Osteocyte (in vitro differentiated cells): ENCODE data around the gene ABHD17C. TPM values are rescaled to one million over a fixed set of nuclear protein-coding genes. Genes with fewer than 3 reads are reported as not detected.

ENCODE experiments used
- DNase-seq: peaks from one replicate; pipeline ENCODE4 v3.0.0; 2021; ENCODE audit warnings: mixed read lengths; ENCODE audit not compliant: unreplicated experiment; ENCODE audit errors: extremely low spot score
- H3K27ac Mint-ChIP-seq: one replicate; pipeline ENCODE4 v1.8.0; 2021; ENCODE audit warnings: mild to moderate bottlenecking, mixed read lengths; ENCODE audit not compliant: unreplicated experiment
- H3K27me3 Mint-ChIP-seq: one replicate; pipeline ENCODE4 v1.8.0; 2021; ENCODE audit warnings: mixed read lengths; ENCODE audit not compliant: unreplicated experiment
- H3K36me3 Mint-ChIP-seq: one replicate; pipeline ENCODE4 v1.8.0; 2021; ENCODE audit warnings: mixed read lengths; ENCODE audit not compliant: unreplicated experiment
- H3K4me1 Mint-ChIP-seq: one replicate; pipeline ENCODE4 v1.8.0; 2021; ENCODE audit warnings: mixed read lengths; ENCODE audit not compliant: unreplicated experiment
- H3K4me3 Mint-ChIP-seq: one replicate; pipeline ENCODE4 v1.8.0; 2021; ENCODE audit warnings: mild to moderate bottlenecking, moderate library complexity, mixed read lengths; ENCODE audit not compliant: unreplicated experiment
- H3K9me3 Mint-ChIP-seq: one replicate; pipeline ENCODE4 v1.8.0; 2021; ENCODE audit warnings: mixed read lengths; ENCODE audit not compliant: unreplicated experiment
- total RNA-seq: library from RNA; stranded (reverse); gene quantifications from 2 replicates; pipeline ENCODE4 v1.2.1, GENCODE V29; 2021
- TF ChIP-seq, protein P1 (sequence below): fragments of 200-600 bp; sonication (generic); IDR thresholded peaks from 2 replicates; pipeline ENCODE4 v1.5.0; 2021; ENCODE audit warnings: antibody characterized with exemption, mild to moderate bottlenecking, moderate library complexity

Gene ABHD17C
- total RNA-seq, 1 donor from 2014 or later: 14.4 TPM

DNA sequence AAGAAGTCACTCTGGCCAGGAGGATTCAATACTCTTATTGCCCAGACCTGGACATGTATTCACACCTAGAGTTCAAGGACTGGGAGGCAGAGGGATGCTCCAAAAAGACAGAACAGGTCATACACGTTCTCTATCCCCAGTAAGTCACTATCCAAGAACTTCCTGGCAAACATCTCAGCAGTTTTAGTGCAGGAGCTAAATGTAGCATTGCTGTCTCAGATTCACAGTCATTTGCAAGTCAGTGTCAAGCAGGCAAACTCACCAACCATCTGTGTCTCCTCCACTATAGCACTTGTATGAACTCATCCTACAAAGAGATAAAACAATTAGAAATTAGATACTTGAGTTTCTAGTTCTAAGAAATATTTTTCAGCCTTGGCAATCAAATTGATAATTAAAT lies 38.4 kb downstream of the ABHD17C start:
- no peak overlapping the region for H3K27ac Mint-ChIP-seq
- no peak overlapping the region for H3K4me3 Mint-ChIP-seq
- no peaks in the 10 kb centered on the region for H3K9me3 Mint-ChIP-seq
- no peaks in the 10 kb centered on the region for H3K27me3 Mint-ChIP-seq
- TF ChIP-seq, protein P1, sequence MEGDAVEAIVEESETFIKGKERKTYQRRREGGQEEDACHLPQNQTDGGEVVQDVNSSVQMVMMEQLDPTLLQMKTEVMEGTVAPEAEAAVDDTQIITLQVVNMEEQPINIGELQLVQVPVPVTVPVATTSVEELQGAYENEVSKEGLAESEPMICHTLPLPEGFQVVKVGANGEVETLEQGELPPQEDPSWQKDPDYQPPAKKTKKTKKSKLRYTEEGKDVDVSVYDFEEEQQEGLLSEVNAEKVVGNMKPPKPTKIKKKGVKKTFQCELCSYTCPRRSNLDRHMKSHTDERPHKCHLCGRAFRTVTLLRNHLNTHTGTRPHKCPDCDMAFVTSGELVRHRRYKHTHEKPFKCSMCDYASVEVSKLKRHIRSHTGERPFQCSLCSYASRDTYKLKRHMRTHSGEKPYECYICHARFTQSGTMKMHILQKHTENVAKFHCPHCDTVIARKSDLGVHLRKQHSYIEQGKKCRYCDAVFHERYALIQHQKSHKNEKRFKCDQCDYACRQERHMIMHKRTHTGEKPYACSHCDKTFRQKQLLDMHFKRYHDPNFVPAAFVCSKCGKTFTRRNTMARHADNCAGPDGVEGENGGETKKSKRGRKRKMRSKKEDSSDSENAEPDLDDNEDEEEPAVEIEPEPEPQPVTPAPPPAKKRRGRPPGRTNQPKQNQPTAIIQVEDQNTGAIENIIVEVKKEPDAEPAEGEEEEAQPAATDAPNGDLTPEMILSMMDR: no peak
- no peak for DNase-seq
- H3K4me1 Mint-ChIP-seq: peaks cover 7% of the 10 kb centered on the region
- H3K36me3 Mint-ChIP-seq: peaks cover 11% of the 10 kb centered on the region

DNA sequence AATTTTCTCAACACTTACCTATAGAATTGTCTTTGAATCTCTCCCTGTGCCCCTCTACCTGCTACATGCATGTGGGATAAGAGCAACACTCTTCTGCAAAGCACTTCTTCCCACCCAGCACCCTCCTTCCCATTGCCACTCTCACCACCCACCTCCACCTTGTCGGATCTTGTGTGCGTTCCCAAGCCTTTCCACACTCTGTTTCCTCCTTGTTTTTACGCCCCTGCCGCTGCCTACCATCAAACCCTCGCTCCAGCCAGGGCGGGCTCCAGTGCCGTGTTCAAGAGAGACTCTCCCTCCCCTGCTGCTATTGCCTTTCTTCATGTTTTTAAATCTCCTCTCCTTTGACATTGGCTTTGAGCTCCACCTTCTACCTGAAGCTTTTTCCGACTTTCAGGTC lies 40.2 kb downstream of the ABHD17C start:
- Mint-ChIP-seq H3K36me3 (peaks cover 22% of the 10 kb centered on the region), H3K4me1 (peaks cover 12% of the 10 kb centered on the region), H3K27ac (no peak overlapping the region), H3K4me3 (no peak overlapping the region), H3K9me3 (peaks cover 4% of the 10 kb centered on the region), H3K27me3 (no peaks in the 10 kb centered on the region)
- TF ChIP-seq, protein P1: no peak
- no peak for DNase-seq

DNA sequence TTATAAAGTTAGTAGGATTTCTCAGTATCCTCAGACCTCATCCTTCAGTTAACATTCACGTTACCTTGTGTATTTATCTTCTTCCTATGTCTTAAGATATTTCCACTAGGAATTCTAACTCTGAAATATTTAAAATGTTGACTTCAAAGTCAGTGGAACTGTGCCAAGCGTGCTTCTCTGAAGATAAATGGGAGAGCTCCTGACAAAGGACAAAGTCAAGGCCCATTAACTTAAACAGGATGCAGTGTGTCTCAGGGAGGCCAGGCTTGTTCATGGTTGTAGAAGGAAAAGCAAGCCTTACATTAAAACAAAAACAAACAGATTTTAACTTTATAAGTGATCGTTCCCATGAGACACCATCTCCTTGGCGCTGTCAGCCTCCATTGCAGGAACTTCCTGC lies 41.5 kb downstream of the ABHD17C start:
- Mint-ChIP-seq H3K9me3 (peaks cover 4% of the 10 kb centered on the region), H3K4me1 (peaks cover 12% of the 10 kb centered on the region), H3K27ac (no peak overlapping the region), H3K36me3 (peaks cover 22% of the 10 kb centered on the region), H3K27me3 (no peaks in the 10 kb centered on the region), H3K4me3 (no peak overlapping the region)
- DNase-seq: no peak
- TF ChIP-seq, protein P1: no peak

DNA sequence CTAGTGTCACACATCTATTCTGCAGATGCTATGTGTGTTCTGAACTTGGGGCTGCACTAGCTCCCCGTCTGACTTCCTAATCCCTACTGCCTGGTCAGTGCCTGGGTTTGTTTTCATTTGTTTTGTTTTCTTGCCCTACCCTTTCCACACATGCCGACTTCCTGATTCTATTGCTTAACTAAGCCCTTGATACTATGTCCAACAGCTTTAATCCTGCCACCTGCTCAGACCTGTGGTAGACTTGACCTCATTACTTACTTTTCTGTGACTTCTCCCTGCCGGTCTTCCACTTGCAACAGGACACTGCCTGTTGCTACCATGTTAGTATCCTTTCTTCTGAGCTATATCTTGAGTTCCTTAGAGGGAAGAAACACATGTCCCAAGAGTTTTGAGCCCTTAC lies 44.8 kb downstream of the ABHD17C start:
- no peaks in the 10 kb centered on the region for H3K27me3 Mint-ChIP-seq
- peaks cover 46% of the 10 kb centered on the region for H3K4me1 Mint-ChIP-seq
- H3K27ac Mint-ChIP-seq: no peak overlapping the region
- H3K4me3 Mint-ChIP-seq: no peak overlapping the region
- no peak for DNase-seq
- TF ChIP-seq, protein P1: no peak
- H3K36me3 Mint-ChIP-seq: peaks cover 22% of the 10 kb centered on the region
- H3K9me3 Mint-ChIP-seq: peaks cover 4% of the 10 kb centered on the region

DNA sequence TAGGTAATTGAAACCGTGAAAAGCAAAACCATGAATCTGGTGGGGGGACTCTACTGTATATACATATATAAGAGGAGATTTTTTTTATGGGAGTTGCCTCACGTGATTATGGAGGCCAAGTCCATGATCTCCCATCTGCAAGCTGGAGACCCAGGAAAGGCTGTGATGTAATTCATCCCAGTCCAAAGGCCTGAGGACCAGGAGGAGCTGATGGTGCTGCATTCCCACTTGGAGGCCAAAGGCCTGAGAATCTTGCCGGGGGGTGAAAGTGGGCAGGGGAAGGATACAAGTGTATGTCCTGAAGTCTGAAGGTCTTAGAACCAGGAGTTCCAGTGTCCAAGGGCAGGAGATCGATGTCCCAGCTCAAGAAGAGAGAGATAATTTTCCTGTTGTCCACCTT lies 47.0 kb downstream of the ABHD17C start:
- Mint-ChIP-seq H3K4me1 (peaks cover 52% of the 10 kb centered on the region), H3K9me3 (peaks cover 11% of the 10 kb centered on the region), H3K36me3 (peaks cover 25% of the 10 kb centered on the region), H3K27me3 (no peaks in the 10 kb centered on the region), H3K4me3 (no peak overlapping the region), H3K27ac (peak overlapping the region; percentile 19)
- TF ChIP-seq, protein P1: no peak
- no peak for DNase-seq
